ENCODE results near the gene PXN. TPM values are rescaled to one million over a fixed set of nuclear protein-coding genes. Genes with fewer than 3 reads are reported as not detected.

PXN gene
- total and polyA plus RNA-seq, 2 of the 13 experiments (the other 11 are each of a cell fraction or from before 2014, with no cell fraction given), result 13.6 to 14.2 TPM

- TF ChIP-seq ZBTB40 (IDR thresholded peaks at IDR 0.05) (peak; percentile 38; the same call in 1 of the 2 replicates), ZBTB40 (CRISPR knock-in tag; IDR thresholded peaks at IDR 0.05) (peak; percentile 79; the same call in 1 of the 2 replicates), THAP8 (CRISPR knock-in tag; IDR thresholded peaks at IDR 0.05; ENCODE audit: borderline replicate concordance) (0 out of 2 replicates have a peak, but pooled peaks have one; percentile 66), FOXP1 (IDR thresholded peaks at IDR 0.05) (no peak), FOXP1 (CRISPR knock-in tag; IDR thresholded peaks at IDR 0.05) (no peak), ZNF142 (CRISPR knock-in tag; IDR thresholded peaks at IDR 0.05) (peak; percentile 86; the same call in 1 of the 2 replicates), HHEX (CRISPR knock-in tag; IDR thresholded peaks at IDR 0.05) (no peak), ZMAT3 (CRISPR knock-in tag; conservative IDR thresholded peaks at IDR 0.05) (peak; percentile 96), ISX (CRISPR knock-in tag; conservative IDR thresholded peaks at IDR 0.05) (no peak; the same call in 1 of the 2 replicates), ELF4 (CRISPR knock-in tag; IDR thresholded peaks at IDR 0.05; ENCODE audit: borderline replicate concordance) (no peak), KDM2A (CRISPR knock-in tag; IDR thresholded peaks at IDR 0.05; ENCODE audit: borderline replicate concordance, low read depth) (peak; percentile 94), JUND (CRISPR knock-in tag; IDR thresholded peaks at IDR 0.05) (peak; percentile 71; the same call in 1 of the 2 replicates), ZNF766 (CRISPR knock-in tag; IDR thresholded peaks at IDR 0.05; ENCODE audit: borderline replicate concordance) (no peak; the same call in none of the 2 replicates), HDAC2 (CRISPR knock-in tag; IDR thresholded peaks at IDR 0.05) (no peak; the same call in 1 of the 2 replicates)
Measured at GRCh38 chr12:120194534-120195395, 70.8 kb downstream of the PXN start, which contains the start of gene GCN1 (continued).

Data from HepG2 (cell line).